DLD1 (cell line): ENCODE measurements around the gene TRMT2A.
"Not testable (repeated sequence)": the region's sequence is repeated elsewhere in the genome, so short reads cannot be mapped to it uniquely, and the experiment has no call there.

Source experiments
- in situ Hi-C: cut with HindIII; loops from 2 replicates; pipeline ENCODE4 v1.10.0; 2017; ENCODE audit warnings: low sequenced_read_pairs

The TRMT2A gene

DNA sequence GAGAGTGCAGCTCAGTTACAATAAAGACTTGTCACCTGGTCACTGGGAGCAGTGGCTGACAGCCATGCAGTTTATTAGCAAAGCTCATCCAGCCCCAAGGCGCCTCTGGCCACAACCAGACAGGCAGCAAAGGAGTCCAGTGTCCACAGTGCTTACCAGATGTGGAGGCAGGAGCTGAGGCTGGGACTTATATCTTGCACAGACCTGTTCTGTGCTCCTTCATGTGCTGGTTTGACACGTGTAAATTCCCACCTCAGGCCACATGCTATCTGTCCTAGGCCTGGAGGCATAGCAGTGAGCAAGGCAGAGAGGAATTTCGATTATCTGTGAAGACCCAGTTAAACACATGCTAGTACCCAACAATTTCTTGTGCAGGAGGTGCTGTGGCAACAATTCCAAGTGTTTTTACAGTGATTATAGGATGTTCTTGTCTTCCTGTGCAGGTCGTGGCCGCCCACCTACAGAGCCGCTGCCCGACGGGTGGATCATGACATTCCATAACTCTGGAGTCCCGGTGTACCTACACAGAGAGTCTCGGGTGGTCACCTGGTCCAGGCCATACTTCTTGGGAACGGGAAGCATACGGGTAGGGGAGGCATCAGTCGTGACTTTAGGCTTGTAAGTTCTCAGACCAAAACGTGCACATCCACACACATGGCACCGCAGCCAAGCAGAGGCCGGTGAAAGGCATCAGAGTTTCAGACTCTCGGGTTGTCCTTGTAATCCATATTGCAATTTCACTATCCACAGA is 27.6 kb downstream of the TRMT2A start:
- in situ Hi-C loops: no loop called here

- in situ Hi-C loops: no loop called here
Observed at GRCh38 chr22:20088263-20088648, 28.8 kb downstream of the TRMT2A start.

DNA sequence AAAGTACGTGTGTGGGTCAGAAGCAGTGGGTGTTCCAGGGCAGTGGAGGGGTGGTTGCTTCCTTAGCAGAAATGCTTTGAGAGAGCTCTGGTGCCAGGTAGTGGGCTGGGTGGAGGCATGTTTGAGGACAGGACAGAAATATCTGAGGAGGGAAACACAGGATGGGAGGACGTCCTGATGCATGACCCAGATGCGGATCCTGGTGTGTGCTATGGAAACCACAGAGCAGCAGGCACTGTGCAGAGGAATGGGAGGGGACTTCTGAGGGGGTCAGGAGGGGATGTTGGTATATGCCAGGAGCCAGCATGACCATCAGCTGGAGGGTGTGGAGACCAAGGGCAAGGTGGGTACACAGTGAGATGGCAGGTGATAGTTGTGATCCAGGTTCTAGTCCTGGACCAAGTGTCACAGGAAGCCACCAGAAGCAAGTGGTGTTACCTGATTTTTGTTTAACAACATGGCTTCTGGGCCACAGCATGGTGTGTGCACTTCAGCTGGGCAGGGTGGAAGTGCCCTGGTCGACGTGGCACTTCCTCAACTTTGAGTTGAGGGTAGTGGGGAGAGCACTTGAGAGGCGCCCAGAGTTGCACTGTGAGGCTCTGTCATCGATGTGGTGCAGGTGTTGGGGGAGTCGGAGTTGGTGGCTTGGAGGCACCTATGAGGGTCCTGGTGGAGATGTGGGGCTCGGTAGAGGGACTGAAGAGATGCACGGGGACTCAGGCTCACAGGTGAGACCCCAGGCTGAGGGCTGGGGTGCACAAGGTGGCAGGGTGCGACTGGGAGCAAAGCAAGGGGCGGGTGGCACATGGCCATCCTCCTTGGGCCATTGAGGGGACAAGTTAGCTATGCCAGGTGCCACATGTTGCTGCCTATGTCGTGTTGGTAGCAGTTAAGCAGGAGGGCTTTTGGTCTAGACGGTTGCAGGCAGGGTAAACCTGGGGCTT is 29.4 kb downstream of the TRMT2A start:
- in situ Hi-C loops: no loop called here

DNA sequence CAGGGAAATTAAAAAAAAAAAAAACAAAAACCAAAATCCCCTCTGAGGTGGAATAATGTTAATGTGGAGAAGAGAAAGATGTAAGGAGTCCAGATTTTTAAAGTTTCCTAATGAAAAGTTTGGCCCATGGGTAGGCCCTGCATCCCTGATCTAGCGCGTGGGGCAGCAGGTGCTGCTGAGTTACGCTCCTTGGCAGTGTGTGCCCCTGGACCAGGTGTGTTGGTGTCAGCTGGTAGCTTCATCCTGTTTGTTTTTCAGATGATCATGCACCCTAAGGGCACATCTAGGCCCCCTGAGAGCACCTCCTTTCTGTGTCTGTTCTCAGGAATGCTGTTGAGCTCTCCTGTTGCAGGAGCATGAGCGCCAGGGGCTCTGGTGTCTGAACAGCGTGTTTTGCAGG is 30.3 kb downstream of the TRMT2A start:
- in situ Hi-C loops: no loop called here

DNA sequence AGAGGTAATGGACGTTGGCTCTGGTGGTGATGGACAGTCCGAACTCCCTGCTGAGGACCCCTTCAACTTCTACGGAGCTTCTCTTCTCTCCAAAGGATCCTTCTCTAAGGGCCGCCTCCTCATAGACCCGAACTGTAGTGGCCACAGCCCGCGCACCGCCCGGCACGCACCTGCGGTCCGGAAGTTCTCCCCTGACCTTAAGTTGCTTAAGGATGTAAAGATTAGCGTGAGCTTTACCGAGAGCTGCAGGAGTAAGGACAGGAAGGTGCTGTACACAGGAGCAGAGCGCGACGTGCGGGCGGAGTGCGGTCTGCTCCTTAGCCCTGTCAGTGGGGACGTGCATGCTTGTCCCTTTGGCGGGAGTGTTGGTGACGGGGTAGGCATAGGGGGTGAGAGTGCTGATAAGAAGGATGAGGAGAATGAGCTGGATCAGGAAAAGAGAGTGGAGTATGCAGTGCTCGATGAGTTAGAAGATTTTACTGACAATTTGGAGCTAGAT is 30.9 kb downstream of the TRMT2A start:
- in situ Hi-C loops: no loop called here

DNA sequence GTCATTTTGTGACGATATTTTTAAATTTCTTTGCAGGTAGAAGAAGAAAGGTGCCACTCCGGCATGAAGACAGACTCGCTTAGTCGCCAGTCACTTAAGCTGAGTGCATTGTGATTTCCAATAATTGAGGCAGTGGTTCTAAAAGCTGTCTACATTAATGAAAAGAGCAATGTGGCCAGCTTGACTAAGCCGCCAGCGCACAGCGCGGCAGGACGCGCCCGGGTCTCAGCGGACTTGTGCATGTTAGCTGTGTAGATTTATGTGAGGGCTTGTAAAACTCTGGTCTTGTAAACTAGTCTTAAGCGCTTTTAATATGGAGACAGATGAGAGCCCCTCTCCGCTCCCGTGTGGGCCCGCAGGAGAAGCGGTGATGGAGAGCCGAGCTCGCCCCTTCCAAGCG is 31.4 kb downstream of the TRMT2A start:
- in situ Hi-C loops: no loop called here

- in situ Hi-C loops: no loop called here
Observed at GRCh38 chr22:20084547-20085413, 32.2 kb downstream of the TRMT2A start.

- in situ Hi-C loops: no loop called here
Observed at GRCh38 chr22:20083891-20084546, 33.0 kb downstream of the TRMT2A start.

- in situ Hi-C loops: no loop called here
Observed at GRCh38 chr22:20083157-20083890, 33.7 kb downstream of the TRMT2A start.

DNA sequence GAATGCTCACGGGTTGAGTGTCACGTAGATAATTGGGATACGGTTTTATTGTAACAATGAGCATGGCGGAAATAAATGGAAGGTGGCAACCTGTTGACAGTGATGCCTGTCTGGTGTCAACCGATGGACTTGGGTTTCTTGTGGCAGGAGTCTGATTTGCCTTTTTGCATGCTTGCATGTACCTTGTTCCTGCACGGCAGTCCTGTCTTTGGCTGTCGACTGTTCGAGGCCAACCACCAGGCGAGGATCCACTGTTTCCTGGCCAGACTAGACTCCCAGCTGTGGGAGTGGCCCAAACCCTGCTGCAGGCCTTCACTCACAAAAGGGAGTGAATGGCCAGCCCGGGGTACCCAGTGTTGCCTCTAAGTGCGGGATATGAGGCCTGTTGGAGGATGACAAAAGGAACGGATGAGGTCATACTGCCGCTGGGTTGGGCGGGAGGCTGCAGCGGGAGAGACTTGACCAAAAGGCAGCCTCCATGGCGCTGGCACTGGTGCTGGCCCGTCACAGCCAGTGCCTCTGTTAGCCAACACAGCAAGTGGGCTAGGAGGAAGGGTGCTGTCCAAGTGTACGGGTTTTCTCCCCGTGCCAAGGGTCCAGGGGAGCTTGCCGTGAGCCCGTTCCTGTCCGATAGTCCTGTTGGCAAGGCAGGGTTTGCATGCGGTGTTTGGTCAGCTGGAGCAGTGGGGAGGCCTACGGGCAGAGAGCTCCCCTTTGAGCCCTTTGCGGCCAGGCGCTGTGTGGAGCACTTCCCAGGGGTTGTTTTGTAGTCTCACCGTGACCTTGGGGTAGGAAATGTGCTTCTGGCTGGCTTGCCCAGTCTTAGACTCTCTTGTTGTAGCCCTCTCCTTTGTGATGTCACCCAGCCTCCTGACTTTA is 36.0 kb downstream of the TRMT2A start:
- in situ Hi-C loops: no loop called here

DNA sequence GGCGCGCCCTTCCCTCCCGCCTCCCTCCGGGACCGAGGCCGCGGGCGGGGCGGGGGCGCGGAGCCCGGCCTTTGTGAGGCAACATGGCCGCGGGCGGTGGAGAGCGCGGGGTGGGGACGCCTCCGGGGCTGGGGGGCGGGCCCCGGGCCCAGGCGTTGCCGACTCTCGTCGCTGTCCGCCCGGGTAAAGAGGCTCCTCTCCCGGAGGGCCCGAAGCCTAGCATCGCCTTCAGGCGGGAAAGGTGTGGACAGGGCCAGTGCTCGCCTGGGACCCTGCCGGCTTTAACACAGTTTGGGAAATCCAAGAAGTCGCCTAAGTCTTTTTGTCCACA is 36.6 kb downstream of the TRMT2A start:
- in situ Hi-C loops: no loop called here

- in situ Hi-C loops: no loop called here
Observed at GRCh38 chr22:20079745-20080444, 37.1 kb downstream of the TRMT2A start, which contains the start of gene DGCR8. TSS of gene DGCR8 (plus strand) at chr22:20080241. CDS start at chr22:20085964, 5,723 bp downstream.

DNA sequence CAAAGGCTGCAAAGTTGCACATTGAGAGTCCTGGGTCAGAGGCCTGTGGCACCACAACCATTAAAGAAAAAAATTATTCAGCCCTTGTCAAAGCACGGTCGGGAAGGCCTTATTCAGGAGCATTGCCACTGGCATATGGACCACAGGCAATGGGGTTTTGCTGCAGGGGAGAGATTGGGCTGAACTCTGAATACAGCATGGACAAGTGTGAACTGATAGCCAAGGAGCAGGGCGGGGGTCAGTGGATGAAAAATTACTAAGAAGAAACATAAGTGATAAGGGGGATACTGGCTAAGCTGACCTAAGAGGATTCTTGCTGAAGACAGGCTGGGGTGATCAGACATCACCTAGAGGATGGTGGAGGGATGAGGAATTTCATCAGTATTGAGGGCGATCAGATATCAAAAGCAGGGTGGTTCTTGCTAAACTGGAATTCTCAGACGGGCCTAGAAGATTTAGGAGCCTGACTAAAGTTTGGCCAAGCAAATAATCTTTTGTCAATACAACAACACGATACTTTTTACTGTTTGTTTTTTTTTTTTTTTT is 40.3 kb downstream of the TRMT2A start:
- in situ Hi-C loops: no loop called here

- in situ Hi-C loops: no loop called here
Observed at GRCh38 chr22:20071524-20071972, 45.5 kb downstream of the TRMT2A start.

GRCh38 chr22:20069331-20070042 is 47.5 kb downstream of the TRMT2A start:
- in situ Hi-C loops: no loop called here

- in situ Hi-C loops: no loop called here
Observed at GRCh38 chr22:20068640-20069039, 48.4 kb downstream of the TRMT2A start.

DNA sequence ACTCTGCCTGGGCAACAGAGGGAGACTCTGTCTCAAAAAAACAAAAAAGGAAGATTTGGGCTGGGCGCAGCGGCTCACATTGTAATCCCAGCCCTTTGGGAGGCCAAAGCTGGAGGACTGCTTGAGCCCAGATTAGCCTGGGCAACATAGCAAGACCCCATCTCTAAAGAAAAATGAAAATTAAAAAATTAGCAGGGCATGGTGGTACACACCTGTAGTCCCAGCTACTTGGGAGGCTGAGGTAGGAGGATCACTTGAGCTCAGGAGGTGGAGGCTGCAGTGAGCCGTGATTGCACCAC is 49.7 kb downstream of the TRMT2A start:
- in situ Hi-C loops: not testable (repeated sequence)
